DND-41 (cell line): ENCODE measurements around the gene NKAIN4.
"Not testable (repeated sequence)": the region's sequence is repeated elsewhere in the genome, so short reads cannot be mapped to it uniquely, and the experiment has no call there.

Source experiments
- ATAC-seq: fragments of 200-7000 bp; cut with Tn5 transposase; 3 replicates; pipeline ENCODE4 v1.9.1; 2021; ENCODE audit warnings: low read depth; ENCODE audit not compliant: insufficient read depth
- DNase-seq: peaks from one replicate; pipeline ENCODE4 v3.0.0-alpha.2; 2020
- H2AFZ ChIP-seq: 2 replicates; pipeline ENCODE4 v1.6.0; 2012; ENCODE audit warnings: low read depth, low read length
- H3K27ac ChIP-seq: 2 replicates; pipeline ENCODE4 v1.5.1; 2012; ENCODE audit warnings: low read length, inconsistent platforms
- H3K27me3 ChIP-seq: fragments of 200-600 bp; sonication (generic); 2 replicates; pipeline ENCODE4 v1.6.0; 2012; ENCODE audit warnings: low read length, mild to moderate bottlenecking, inconsistent platforms; ENCODE audit not compliant: insufficient read depth, poor library complexity
- H3K36me3 ChIP-seq: 2 replicates; pipeline ENCODE4 v1.5.1; 2012; ENCODE audit warnings: low read length, inconsistent platforms; ENCODE audit not compliant: insufficient read depth
- H3K4me1 ChIP-seq: 2 replicates; pipeline ENCODE4 v1.5.1; 2012; ENCODE audit warnings: mild to moderate bottlenecking, low read length; ENCODE audit not compliant: insufficient read depth
- H3K4me2 ChIP-seq: 2 replicates; pipeline ENCODE4 v1.6.0; 2012; ENCODE audit warnings: mild to moderate bottlenecking, moderate library complexity, low read length, inconsistent platforms; ENCODE audit not compliant: insufficient read depth
- H3K4me3 ChIP-seq, 2 experiments: fragments of 200-600 bp in 1 of 2; shearing (Covaris generic) in 1 of 2; 2 replicates each; pipeline ENCODE4 v1.5.1; 2012 to 2016; ENCODE audit warnings: inconsistent platforms in 2 of 2, low read length in 2 of 2, mild to moderate bottlenecking in 2 of 2, low read depth in 1 of 2, moderate library complexity in 1 of 2
- H3K79me2 ChIP-seq: 2 replicates; pipeline ENCODE4 v1.6.0; 2012; ENCODE audit warnings: low read length, inconsistent platforms; ENCODE audit not compliant: insufficient read depth
- H3K9ac ChIP-seq: 2 replicates; pipeline ENCODE4 v1.6.0; 2012; ENCODE audit warnings: low read depth, mild to moderate bottlenecking, inconsistent platforms, low read length, moderate library complexity
- H3K9me3 ChIP-seq: 2 replicates; pipeline ENCODE4 v1.5.1; 2012; ENCODE audit warnings: low read length, moderate library complexity, mild to moderate bottlenecking, inconsistent platforms; ENCODE audit not compliant: insufficient read depth, severe bottlenecking
- H4K20me1 ChIP-seq: 2 replicates; pipeline ENCODE4 v1.6.0; 2012; ENCODE audit warnings: low read length; ENCODE audit not compliant: insufficient read depth
- CTCF ChIP-seq: IDR thresholded peaks from 2 replicates; pipeline ENCODE4 v1.5.1; 2012; ENCODE audit warnings: borderline replicate concordance, low read length, moderate library complexity, mild to moderate bottlenecking; ENCODE audit not compliant: poor library complexity, severe bottlenecking; ENCODE audit errors: extremely low read depth
- EZH2 ChIP-seq: IDR thresholded peaks from 3 replicates; pipeline ENCODE4 v1.6.1; 2012; ENCODE audit warnings: borderline replicate concordance, low read depth, mild to moderate bottlenecking, moderate library complexity, low read length, inconsistent platforms; ENCODE audit not compliant: severe bottlenecking

NKAIN4 gene

GRCh38 chr20:63222541-63222940 is 31.7 kb downstream of the NKAIN4 start:
- no peak for ATAC-seq
- peaks cover 11% of the 10 kb centered on the region for H3K27me3 ChIP-seq
- no peak overlapping the region for H3K9ac ChIP-seq
- H4K20me1 ChIP-seq: peaks cover 16% of the 10 kb centered on the region
- no peaks in the 10 kb centered on the region for H3K36me3 ChIP-seq
- no peak overlapping the region for H3K27ac ChIP-seq
- H3K4me2 ChIP-seq: no peak overlapping the region
- no peak overlapping the region for H3K4me3 ChIP-seq
- no peak for DNase-seq
- no peaks in the 10 kb centered on the region for H3K9me3 ChIP-seq
- no peak overlapping the region for H2AFZ ChIP-seq
- H3K79me2 ChIP-seq: no peaks in the 10 kb centered on the region
- H3K4me1 ChIP-seq: no peaks in the 10 kb centered on the region
- TF ChIP-seq EZH2 (no peak), CTCF (no peak)

DNA sequence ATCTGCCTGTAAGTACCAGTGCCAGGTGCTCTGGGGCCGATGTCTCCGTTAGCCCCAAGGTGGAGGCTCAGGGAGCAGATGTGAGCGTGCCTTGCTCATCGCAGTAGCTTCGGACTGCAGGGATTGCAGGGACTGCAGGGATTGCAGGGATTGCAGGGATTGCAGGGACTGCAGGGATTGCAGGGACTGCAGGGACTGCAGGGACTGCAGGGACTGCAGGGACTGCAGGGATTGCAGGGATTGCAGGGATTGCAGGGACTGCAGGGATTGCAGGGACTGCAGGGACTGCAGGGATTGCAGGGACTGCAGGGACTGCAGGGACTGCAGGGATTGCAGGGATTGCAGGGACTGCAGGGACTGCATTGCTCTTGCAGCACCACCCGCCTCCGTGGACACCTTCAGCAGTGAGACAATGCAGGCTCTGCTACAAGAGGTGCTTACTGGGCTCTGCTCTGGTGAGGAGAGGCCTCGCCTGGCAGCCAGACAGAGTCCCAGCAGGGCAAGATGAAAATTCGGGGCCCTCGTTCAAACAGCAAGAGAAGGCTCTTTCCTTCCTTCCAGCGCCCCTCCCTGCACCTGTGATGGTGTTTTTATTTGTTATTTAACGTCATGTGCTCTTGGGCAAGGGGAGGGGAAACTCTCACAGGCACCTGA is 32.7 kb downstream of the NKAIN4 start:
- not testable (repeated sequence) for DNase-seq, H3K4me1 ChIP-seq
- H4K20me1 ChIP-seq: peaks cover 16% of the 10 kb centered on the region

DNA sequence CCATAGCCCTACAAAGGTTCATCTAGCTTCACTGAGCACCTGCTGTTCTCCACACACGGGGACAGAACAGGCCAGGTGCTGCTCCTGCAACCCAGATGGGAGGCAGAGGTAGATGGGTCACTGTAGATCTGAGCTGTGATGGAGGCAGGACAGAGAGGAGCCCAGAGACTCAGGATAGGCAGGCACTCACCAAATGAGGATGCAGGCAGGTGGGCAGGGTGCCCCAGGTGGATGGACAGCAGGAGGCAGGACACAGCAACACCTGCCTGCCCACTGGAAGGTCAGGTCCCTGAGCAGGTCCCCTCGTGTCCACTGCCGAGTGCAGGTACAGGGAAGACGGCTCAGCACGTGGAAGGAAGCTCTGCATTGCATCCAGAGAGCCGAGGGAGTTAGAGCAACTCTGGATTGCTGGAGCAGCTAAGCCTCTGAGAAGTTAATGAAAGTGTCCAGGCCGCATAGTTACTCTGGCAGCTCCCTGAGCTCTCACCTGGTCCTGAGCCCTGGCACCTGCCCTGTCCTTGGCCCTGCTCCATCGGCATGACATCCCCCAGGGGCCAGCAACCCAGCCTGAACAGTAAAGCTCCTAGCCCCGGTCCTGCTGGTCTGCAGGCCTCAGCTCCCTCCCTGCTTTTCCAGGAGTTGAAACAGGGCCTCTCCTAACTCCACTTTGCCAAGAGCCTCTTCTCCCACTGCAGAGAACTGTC is 33.4 kb downstream of the NKAIN4 start:
- Histone ChIP-seq H3K4me2 (no peak overlapping the region), H3K4me1 (peaks cover 10% of the 10 kb centered on the region), H3K36me3 (no peaks in the 10 kb centered on the region), H3K27me3 (peaks cover 11% of the 10 kb centered on the region), H3K9me3 (no peaks in the 10 kb centered on the region), H3K79me2 (no peaks in the 10 kb centered on the region), H3K4me3 (no peak overlapping the region), H4K20me1 (peaks cover 16% of the 10 kb centered on the region), H3K27ac (no peak overlapping the region), H3K9ac (no peak overlapping the region), H2AFZ (no peak overlapping the region)
- no peak for DNase-seq
- no peak for ATAC-seq
- TF ChIP-seq EZH2: no peak
- TF ChIP-seq CTCF: no peak

More for the DNA sequence above, 32.7 kb downstream of the NKAIN4 start:
- not testable (repeated sequence) for H3K9me3 ChIP-seq, H3K4me2 ChIP-seq, H3K4me3 ChIP-seq, ATAC-seq, H2AFZ ChIP-seq, H3K9ac ChIP-seq, H3K79me2 ChIP-seq, H3K27ac ChIP-seq, H3K36me3 ChIP-seq
- H3K27me3 ChIP-seq: peaks cover 11% of the 10 kb centered on the region

DNA sequence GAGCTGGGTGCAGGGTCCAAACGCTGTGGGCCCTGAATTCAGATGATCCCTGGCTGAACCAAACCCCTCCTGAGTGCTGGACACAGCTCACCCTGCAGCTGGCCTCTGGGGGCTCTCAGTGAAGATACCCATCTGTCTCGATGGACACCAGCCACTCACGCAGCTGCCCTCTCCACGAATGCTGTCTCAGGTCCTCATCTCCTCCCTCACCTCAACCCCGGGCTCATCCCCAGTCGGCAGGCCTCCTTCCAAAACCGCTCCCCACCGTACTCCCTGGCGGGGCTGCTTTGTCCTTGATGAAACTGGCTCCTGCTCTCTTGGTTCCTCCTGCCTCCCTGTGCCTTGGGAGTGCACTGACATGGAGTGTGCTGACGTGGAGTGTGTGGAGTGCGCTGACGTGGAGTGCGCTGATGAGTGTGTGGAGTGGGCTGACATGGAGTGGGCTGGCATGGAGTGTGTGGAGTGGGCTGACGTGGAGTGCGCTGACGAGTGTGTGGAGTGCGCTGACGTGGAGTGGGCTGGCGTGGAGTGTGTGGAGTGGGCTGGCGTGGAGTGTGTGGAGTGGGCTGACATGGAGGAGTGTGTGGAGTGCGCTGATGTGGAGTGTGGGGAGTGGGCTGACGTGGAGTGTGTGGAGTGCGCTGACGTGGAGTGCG is 34.3 kb downstream of the NKAIN4 start:
- DNase-seq (no peak), ATAC-seq (no peak)
- no peak for TF ChIP-seq EZH2
- no peak overlapping the region for H3K4me2 ChIP-seq
- H3K27me3 ChIP-seq: peaks cover 11% of the 10 kb centered on the region
- peaks cover 13% of the 10 kb centered on the region for H3K4me1 ChIP-seq
- no peak overlapping the region for H3K27ac ChIP-seq
- H3K9me3 ChIP-seq: no peaks in the 10 kb centered on the region
- no peak overlapping the region for H3K9ac ChIP-seq
- no peak overlapping the region for H3K4me3 ChIP-seq
- peaks cover 22% of the 10 kb centered on the region for H4K20me1 ChIP-seq
- H2AFZ ChIP-seq: no peak overlapping the region
- H3K36me3 ChIP-seq: peaks cover 5% of the 10 kb centered on the region; the same call in 1 of the 2 replicates
- peaks cover 9% of the 10 kb centered on the region for H3K79me2 ChIP-seq
